HG02973 (cell line): ENCODE results near the gene NCOA6.
A peak's percentile ranks its signal among the peaks of the same experiment; 100 is the strongest.

Experiments
- ATAC-seq: cut with Tn5 transposase; IDR thresholded peaks from one replicate; pipeline ENCODE4 v1.9.1; 2021; ENCODE audit warnings: moderate library complexity; ENCODE audit not compliant: unreplicated experiment

NCOA6 gene

DNA sequence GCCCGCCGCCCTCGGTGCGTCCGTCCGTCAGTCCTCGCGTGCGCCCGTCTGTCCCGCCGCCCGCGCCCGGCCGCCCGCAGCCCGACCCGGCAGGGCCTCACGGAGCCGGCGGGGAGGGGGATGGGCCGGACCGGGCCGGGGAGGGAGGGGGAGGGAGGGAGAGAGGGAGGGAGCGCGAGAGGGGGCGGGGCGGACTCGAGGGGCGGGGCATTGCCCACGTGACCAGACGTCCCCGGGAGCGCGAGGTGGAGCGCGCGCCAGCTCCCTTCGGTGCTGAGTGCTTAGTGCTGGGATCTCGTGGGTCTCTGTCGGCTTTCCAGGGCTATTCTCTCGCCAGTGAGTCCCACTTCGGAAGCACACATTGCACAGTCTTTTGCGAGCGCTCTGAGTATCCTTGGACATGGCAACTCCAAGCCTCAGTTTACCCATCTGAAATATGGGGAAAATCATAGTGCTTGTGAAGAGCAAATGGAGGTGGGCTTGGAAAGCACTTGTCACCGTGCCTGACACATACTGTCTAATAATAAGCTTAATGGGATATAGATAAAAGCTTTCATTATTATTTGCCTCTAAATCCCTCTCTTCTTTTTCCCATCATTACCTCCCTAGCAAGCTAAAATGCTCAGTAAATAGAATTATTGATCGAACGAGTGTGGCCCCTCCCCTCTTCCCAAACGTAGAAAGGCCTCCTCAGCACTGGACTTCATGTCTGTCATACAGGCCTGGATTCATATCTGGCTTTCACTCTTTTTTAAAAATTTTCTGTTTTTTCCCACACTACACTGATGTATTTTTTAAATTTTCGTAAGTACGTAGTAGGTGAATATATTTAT, at the start of gene NCOA6:
Gene NCOA6 (minus strand): TSS at position 122 of the 833 bp plus-strand sequence. CDS start 43,296 bp downstream, outside the sequence.
- peak; percentile 47 for ATAC-seq

DNA sequence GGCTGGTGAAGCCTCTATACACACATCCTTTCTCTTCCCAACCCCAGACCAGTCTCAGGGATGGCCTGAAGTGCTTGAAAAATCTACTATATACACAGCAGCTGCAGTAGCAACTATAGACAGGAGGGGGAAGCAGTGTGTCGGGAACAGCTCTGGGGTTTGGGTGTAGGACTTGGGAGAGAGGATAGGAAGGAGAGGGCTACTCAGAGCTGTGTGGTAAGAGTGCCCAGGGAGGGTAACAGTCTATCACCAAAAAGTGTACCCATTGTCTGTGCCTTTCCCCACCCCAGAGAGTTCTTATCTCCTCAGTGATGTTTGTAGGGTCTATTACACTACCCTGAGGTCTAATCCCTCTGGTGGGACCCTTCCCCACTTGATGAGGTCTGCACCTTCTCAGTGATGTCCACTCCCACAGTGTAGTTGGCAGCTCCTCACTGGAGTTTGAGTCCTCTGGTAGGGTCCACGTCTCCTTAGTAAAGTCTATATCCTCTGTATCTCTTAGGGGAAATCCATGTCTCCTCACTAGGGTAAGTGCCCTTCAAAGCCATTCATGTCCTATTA, 48.7 kb upstream of the NCOA6 start:
- ATAC-seq, result no peak

DNA sequence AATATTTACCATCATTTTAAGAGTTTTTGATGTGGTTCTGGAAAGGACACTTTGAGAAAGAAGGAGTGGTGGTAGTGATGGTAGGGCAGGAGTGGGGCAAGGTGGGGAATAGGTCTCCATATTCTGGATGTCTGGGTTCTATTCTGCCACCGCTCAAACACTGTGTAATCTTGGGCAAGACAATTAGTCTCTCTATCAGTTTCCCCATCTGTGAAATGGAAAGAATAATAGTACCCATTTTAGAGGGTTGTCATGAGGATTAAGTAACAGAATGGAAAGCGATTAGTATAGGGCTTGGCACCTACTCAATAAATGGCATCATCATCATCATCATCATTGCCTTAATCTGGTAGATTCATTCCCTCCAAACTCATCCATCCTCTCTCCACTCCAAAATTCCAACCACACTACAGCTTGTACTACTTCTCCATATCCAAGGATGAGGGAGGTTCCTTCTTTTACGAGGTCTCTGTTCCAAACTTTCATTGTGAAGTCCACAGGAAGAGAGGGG, 48.2 kb upstream of the NCOA6 start:
- no peak for ATAC-seq

DNA sequence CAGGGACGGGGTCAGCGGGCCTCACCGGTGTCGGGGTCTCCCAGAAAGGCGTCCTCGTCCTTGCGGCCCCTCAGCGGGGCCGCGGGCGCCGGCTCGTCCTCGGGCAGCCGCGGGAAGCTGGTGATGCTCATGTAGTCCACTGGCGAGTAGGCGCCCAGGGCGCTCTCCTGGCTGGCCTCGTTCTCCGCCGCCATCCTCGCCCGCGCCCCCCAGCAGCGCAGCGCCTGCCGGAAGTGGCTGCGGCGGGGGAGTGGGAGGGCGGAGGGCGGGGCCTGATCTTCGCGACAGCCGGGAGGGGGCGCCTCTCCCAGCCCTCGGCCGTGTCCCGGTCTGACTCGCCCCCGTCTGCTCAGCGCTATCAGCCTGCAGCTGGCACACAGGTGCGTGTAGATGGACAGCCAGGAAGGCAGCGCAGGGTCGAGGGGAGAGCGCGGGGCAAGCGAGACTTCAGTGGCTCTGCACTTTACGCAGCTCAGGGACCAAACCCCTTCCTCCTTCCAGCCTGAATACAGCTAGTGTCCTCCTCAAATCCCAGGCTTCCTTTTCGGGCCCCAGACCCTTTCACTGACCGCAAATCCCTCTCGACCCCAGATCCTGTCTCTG, 47.3 kb upstream of the NCOA6 start, which contains the start of gene GGT7:
Gene GGT7 (minus strand): TSS at position 235 of the 603 bp plus-strand sequence. CDS start 41 bp downstream, at position 194.
- peak; percentile 43 for ATAC-seq

DNA sequence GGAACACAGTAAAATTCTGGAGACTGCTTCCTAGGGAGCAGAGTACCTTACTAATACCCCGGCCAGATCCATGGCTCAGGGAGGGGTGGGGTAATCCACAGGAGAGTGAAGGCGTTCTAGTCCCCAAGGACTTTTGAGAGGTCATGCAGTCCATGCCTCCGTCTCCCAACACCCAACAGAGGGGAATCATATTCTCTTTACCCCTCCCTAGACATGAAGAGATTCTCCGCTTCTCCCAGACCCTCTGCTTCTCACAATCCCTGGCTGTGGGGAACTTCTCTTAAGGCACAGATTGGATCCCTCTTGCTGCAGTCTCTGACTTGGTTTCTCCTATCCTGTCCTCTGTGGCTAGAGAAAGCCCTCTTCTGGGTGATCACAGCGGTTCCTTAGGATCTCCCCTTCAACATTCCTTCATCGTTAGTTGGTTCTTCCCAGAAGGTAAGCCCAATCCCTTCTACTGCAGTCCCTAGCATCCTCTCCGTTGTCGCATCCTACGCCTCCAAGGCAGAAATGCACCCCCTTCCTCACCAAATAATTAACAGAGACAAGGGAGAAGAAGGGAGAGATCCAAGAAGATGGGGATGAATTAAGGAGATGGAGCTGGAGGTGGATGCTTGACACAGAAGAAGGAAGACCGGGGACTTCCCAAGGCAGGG, 46.6 kb upstream of the NCOA6 start:
- ATAC-seq, result no peak

DNA sequence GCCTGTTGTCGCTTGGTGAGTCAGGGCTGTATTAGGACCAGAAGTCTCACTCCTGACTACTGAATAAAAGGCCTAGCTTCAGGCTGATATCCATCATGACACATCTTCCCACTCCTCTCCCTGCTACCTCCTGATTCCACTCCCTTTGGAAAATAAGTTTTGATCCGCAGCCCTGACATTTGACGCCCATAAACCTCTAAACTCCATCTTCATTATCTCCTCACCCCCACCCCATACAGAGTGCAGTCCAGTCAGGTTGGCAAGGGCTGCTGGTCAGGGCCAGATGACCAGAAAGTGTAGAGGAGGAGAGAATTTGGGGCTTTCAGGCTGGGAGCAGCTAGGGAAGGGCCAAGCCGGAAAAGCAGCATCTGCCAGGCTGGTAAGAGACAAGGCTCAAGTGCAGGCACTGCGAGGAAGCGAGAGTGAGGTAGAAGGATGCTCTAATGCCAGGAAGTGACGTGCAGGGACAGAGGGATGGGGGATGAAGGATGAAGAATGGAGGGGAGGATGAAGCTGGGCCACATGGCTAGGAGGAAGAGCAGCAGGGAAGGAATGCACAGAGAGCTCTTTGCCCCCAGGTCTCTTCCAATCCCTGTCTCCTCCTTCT, 46.0 kb upstream of the NCOA6 start:
- no peak for ATAC-seq

DNA sequence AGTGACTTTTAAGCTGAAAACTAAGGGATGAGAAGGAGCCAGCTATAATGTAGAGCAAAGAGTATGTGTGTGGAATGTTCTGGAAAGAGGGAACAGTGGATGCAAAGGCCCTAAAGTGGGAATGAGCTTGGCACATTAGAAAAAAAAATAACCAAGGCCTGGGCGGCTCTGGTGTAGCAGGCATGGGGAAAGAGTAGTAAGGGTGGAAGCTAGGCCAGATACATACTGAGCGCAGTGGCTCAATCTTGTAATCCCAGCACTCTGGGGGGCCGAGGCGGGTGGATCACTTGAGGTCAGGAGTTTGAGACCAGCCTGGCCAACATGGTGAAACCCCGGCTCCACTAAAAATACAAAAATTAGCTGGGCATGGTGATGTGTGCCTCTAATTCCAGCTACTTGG, 38.8 kb upstream of the NCOA6 start:
- ATAC-seq, result no peak

DNA sequence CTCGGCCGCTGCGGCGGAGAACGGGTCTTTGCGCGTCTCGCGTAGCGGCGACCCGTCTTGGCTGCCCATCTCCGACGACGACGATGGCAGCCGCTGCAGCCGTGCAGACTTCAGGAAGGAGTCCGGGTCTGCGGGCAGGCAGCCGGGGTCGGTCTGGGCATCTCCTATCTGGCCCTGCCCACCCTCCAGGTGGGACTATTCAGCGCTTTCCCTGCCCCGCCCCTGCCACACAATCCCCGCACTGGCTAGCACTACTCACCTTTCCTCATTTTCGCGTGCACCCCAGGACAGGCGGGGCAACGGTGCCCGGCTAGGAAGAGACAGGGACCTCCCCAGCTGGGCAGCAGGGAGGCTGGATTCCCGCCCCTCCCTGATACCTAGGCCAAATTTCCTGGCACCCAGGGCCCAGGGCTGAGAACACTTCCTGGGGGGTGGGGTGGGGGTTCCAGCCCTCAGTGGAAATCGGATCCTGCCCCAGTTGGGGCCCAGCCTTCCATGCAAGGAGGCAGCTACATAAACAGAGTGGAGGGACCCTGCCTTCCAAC, 38.0 kb upstream of the NCOA6 start:
- ATAC-seq, result no peak

DNA sequence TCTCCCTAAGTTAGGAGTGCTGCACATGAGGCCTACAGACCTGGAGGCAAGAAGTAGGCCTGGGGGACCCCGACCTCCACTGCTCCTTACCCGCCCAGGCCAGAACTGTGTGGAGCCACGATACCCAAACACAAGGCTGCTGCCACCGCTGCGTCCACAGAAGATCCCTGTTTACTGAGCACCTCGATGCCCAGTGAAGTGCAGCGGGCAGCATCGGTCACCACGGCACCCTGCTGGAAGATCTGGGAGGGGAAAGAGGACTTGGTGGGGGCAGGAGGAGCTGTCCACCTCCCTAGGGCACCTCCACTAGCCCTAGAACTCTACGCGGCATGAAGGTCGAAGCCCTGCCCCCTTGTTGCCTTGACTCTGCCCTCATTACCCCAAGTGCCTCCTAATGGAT, 37.3 kb upstream of the NCOA6 start:
- ATAC-seq, result no peak

DNA sequence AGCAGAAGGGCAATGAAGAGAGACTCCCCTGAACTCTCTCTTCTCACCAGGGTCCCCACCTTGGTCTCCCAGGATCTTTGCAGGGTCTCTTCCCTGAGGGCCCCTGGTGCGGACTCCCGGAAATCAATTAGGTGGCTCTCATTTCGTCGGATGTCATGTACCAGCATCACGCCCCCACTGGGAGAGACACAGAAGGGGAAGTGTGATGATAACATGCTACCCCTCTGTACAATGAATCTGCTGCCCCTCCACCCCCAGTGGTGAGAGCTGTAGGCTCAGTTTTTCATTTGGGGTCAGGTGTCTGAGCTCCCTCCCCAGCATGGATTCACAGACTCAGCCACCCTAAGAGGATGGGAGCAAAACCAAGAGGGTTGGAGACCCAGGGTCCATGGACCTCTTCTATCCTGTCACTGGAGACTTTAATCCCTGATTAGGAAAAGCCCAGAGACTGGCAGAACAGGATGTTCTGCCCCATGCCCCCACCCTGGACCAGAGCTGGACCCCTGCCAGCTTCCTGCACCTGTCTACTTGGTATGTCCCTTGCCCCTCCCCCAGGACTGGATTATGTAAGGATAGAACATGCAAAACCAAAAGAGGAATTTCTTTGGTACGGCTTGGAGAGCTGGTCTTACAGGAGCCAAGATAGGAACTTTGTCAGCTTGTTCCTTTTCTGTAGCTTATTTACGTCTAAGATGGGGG, 36.1 kb upstream of the NCOA6 start:
- no peak for ATAC-seq

DNA sequence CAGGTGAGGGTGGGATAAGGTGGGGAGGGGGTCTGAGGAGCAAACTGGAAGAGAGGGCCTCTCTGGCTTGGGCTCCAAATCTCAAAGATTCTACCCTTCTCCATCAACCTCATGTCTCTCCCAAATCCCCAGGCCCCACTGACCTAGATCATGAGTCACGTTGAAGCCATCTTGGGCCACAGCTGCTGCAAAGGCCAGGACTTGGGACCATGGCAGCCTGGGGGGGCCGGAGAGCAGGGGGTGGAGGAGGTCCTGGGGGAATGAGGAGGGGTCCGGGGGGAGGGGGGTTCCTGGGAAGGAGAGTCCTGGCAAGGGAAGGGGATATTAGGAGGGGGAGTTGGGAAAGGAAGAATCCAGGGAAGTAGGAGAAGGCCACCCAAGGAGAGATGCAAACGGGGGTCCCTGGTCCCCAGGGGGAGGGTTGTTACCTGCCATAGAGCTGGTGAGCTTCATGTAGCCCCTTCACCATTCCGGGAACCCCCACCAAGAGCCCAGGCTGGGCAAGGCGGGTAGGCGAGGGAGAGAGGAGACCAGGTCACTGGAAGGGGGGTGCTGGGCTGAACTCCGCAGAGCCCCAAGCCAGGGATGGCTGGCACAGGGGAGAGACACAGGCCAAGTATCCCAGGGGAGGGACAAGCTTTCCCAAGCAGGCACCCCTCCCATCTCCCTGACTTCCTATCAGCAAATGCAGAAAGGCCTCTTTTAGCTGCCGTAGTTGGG, 34.5 kb upstream of the NCOA6 start:
- no peak for ATAC-seq

DNA sequence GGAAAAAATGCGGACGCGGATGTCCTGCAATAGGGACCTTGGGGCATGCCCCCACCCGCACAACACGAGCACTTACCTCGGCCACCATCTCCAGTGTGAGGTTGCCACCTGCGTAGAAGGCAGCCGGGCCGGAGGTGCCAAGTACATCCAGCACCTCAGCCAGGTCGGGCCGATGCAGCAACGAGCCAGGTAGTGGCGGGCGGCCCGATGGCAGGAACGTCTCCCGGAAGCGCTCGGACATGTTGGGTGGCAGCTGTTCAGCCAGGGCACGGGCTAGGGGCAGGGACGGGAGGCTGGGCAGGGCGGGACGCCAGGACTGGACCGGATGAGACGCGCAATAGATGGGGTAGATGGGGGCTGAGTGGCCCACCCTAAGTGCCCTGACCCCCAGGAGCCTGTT, 33.9 kb upstream of the NCOA6 start:
- ATAC-seq, result no peak

DNA sequence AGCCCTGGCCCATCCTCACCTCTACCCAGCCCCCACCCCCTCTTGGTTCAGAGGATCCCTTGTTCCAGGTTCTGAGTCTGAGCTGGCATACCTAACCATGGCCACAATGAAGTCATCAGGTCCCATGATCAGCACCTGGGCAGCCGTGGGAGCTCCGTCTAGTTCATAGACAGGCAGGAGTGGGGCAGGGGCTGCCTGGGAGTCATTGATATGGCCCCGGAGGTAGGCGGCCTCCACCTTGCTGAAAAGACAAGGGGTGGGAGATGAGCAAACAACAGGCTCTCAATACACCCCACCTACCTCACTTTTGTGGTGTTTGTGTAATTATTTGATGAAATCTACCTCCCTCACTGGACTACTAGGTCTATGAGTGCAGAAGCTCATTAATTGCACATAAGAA, 26.8 kb upstream of the NCOA6 start:
- no peak for ATAC-seq

DNA sequence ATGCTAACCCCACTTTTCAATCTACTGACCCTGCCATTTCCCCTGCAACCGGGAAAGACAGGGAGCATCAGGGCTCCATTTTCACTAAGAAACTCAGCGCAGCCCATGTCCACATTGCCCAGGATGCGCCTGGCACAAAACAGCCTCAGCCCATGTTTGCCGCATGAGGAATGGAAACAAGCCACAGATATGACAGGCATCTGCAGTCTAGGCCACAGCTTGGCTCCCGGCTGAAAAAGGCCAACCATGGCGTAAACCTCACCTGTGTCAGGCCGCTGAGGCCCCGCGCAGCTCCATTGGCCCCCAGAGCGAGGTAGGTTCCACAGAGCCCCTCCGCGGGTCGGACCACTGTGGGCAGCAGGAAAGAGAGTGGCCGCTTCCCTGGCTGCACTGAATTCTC, 25.5 kb upstream of the NCOA6 start:
- ATAC-seq, result no peak

DNA sequence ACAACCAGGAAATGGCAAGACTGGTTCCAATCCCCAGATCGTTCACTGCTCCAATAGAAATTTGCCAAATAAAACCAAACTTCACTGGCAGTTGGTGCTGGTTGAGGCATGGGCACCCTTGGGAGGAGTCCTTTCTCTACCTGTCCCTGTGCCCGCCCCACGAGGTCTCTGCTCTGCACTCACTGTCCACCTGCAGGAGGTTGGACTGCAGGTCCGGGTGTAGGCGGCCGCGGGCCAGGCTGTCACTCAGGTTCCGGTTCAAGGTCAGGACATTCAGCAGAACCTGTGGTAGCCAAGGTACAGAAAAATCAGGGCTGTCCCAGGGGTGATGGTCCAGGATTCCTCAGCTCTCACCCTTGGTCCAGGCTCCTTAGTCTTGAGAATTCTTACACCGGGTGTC, 24.3 kb upstream of the NCOA6 start:
- ATAC-seq, result no peak

DNA sequence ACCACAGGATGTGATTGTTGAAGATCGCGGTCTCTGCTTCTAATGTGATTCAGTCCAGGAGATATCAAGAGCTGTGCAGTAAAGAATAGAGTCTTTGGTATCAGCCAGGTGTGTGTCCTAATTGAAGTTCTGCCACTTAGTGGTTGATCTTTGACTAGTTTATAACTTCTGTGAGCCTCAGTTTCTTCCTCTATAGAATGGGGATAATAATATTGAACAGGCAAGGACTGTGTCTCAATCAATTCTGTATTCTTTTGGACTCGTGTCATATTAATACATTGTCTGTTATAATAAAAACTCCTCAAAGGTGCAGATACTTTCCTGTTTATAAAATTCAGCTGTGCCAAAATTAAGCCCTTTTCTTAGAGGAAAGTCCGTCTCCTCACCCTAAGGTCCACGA, 23.1 kb upstream of the NCOA6 start:
- ATAC-seq, result no peak

DNA sequence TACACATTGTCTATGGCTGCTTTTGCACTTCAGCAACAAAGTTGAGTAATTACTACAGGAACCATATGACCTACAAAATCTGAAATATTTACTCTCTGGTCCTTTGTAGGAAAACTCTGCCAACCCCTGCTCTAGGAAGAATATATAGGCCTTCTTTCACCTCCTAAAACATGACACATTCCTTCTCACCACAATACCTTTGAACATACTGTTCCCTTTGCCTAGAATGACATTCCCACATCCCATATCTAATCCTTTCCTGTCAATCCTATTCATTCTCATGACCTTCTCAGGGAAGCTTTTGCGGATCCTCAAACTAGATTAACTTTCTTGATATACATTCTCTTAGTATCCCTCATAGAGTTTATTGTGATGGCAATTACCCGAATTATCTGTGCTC, 18.0 kb upstream of the NCOA6 start:
- no peak for ATAC-seq

DNA sequence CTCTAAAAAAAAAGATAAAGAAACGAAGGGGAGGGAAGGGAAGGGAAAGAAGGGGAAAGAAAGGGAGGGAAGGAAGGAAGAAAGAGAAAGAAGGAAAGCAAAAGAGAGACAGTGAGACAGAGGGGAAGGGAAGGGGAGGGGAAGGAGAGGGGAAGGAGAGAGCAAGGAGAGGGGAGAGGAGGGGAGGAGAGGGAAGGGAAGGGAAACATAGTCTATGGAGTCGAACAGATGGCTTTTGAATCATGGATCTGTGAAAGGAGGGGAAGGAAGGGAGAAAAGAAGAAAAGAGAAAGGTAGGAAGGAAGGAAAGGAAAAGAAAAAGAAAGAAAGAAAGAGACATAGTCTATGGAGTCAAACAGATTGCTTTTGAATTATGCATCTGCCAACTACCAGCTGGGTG, 16.7 kb upstream of the NCOA6 start:
- ATAC-seq, result no peak

DNA sequence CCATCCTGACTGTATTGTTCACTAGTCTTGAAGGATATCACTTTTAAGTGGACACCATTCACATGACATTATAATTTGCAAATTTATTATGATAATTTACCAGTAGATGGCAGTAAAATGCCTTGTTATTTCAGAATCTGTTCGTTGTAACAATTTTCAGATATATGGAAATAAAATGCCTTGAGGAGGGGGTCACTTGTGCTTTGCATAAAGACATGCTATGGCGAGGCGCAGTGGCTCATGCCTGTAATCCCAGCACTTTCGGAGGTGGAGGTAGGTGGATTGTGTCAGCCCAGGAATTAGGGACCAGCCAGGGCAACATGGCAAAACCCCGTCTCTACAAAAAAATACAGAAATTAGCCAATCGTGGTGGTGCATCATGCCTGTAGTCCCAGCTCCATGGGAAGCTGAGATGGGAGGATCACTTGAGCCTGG, 9.0 kb upstream of the NCOA6 start:
- ATAC-seq, result no peak
